HG03097 (cell line): ENCODE results near the gene RGS19.

ENCODE experiments used
- ATAC-seq: cut with Tn5 transposase; IDR thresholded peaks from one replicate; pipeline ENCODE4 v1.9.1; 2021; ENCODE audit not compliant: unreplicated experiment, low FRiP score

RGS19 gene

DNA sequence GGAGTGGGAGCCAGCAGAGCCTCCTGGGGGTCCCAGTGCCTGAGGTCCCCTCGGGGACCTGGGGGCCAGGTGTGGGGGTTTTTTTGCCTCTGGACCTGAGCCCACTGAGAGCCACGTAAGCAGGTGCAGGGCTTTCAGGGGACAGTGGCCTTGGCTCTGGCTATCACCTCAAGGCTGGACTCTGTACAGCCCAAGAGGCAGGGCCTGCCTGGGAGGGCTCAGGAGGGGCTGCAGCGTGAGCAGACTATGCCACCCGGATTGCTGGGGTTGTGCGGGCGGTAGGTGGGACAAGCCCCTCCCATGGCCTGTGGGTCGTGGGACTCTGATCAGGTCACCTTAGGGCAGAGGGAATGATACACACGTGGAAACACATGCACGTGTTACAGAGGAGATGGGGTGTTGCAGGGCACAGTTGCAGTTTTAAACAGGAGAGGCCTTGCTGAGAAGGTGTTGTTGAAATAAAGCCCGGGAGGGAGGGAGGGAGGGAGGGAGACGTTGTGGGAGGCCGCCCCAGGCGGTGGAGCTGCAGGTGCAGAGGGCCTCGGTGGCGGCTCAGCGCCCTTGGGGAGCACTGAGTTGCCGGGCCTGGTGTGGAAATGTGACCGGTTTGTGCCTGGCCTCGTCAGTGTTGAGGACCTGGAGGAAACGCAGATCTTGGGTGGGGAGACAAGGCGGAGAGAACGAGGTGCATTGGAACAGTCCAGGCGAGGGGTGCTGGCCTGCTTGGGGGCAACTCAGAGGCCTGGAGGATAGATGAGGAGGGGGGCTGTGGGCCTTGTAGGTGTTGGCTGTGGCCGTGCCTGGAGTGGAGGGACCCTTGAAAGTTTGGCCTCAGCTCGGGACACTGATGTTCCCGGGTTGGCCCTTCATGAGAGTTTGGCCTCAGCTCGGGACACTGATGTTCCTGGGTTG, 14.0 kb downstream of the RGS19 start:
- ATAC-seq: no peak

DNA sequence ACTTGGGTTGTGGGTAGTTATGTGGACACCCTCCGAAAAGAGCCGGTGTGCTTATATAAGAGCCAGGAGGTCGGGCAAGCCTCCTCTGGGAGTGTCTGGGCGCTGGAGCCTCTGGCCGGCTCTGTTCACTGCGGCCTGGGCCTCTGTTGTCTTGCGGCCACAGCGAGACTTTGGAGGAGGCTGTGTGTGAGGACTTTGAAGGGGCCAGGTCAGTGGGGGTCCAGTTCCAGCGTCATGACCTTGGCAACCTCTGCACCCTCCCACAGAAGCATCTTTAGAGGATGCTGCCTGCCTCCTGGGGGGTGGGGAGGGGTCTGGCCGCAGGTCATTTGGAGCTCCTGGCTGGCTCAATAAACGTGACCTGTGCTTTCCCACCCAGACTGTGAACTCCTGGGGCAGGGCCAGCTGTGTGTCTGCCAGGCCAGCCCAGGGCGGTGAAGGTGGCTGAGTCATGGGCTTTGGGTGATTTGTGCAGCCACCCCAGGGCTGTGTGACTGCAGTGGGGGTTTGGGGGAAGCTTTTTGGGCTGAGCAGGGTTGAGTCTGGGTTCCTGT, 15.1 kb downstream of the RGS19 start:
- no peak for ATAC-seq

DNA sequence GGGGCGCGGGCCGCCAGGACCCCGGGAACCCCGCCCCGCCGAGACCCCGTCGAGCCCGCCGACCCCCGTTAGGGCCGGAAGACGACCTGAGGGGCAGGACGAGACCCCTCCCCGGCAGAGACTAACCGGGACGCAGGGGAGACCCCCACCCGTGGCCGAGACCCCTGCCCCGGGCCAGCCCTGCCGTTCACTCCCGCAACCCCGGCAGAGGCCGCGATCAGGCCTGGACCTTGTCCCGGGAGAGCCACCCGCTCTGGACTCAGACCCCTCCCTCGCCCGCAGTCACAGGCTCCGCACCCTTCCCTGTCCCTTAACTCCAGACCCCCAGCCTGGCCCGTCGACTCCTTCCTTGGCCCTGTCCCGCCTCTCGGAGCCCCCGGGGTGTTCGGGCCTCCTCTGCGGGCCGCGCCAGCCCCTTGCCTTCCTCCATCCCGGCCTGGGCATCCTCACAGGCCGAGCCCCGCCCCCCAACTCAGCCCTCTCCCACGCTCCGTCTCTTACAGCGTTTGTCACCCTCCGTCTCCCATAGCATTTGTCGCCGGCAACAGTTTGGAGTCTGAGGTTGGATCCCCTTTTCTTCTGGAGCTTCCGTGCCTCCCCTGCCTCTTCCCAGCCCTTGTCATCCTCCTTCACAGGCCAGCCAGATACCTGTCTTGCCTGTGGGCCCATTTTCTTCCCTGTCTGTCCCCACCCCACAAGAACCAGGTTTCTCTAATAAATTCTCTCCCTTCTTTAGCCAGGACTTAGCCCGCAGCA, 15.8 kb downstream of the RGS19 start:
- ATAC-seq: no peak

DNA sequence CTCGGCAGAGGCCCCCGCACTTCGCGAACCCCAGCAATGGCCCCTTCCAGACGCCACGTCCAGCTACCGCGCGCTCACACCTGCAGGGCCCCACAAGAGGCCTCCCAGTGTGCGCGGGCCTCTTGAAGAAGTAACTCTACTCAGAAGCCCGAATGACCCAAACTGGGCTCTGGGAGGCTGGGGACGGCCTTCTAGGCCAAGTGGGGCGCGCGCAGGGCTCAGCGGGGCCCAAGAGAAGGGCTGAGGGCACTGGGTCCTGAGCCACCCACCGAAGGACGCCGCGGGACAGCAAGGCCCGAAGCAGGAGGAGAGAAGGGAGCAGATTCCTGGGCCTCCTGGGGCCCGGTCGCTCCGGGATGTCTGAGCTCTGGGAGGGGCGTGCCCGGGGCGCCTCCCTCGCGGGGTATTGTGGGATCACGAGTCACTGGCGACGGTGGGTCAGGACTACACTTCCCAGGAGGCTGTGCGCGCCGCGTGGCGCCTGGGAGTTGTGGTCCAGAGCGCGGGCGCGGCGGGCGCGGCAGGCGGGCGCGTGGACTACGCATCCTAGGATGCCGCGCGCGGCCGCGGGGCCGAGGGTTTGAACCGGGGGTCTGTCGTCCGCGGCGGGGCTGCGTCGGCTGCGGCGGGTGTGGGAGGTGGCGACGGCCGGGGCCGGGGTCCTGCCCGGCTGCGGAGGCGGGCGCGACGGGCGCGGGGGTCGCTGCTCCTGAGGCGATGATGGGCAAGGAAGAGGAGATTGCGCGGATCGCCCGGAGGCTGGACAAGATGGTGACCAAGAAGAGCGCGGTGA, 16.5 kb downstream of the RGS19 start, which contains the start of gene TCEA2:
Gene TCEA2, plus strand, starts transcription at position 603 of the 793 bp plus-strand sequence. Its CDS starts 115 bp downstream, at position 718.
- peak; percentile 58 for ATAC-seq

DNA sequence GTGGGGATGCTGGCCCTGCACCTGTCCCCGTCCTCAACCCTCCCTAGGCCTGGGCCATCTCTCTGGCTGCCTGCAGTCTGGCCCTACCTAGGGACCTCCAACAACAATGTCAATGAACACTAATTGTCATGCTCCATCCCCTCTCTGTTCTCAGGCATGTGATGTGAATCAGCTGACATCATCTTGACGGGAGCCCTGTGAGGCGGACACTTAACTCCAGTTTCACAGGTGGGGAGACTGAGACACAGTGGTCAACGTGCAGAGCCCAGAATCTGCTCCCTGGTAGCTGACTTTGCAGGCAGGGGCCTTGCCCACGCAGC, 17.1 kb downstream of the RGS19 start:
- no peak for ATAC-seq

DNA sequence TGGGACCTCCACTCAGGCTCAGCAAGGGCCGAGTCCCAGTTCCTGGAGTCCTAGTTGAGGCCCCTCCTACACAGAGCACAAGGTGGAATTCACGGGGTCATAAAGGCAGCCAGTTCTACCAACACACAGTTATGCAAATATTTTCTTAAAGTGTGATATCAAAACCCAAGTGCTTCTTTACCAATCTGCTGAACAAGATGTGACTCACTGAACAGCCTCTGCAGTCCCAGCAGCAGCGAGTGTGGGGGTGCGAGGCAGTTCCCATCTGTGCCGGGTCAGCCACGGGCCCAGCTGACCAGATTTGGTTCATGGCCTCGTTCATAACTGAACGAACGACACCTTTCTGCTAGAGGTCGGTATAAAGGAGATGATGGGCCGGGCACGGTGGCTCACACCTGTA, 20.8 kb downstream of the RGS19 start:
- ATAC-seq: no peak

DNA sequence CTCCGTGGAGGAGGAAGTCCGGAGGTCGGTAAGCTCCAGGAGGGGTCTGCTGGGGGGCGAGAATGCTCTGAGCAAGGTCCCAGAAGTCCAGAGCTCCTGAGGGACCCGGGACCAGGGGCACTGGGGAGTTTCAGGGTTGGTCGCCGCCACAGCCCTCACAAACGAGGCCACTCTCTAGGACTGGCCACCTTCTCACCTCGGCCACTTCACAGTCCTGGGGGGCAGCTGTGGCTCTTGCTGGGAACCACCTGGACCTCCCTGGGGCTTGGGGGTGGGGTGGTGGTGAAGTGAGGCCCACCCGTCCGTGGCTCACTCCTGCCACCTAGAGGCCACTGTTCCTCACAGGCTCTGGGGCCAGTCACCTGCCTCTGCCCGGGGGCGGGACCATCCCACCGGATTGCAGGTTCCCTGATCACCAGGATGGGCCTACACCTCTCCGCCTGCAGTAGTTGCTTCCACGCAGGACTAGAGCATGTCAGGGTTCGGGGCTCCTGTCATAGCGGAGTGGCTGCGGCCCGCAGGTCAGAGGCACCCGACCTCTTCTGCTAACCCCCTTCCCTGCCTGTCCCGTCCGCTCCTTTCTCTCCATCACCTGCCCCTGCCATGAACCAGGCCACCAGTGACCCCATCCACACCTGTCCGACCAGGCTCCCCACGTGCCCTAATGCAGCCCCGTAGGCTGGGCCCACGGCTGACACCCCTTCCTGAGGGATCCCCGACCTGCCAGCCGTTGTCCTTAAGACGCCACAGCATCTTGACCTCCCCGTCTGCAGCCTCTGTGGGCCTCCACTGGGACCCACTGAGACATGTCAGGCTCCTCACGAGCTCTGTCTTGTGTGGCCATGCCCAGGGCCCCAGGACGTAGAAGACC, 21.5 kb downstream of the RGS19 start:
- no peak for ATAC-seq

DNA sequence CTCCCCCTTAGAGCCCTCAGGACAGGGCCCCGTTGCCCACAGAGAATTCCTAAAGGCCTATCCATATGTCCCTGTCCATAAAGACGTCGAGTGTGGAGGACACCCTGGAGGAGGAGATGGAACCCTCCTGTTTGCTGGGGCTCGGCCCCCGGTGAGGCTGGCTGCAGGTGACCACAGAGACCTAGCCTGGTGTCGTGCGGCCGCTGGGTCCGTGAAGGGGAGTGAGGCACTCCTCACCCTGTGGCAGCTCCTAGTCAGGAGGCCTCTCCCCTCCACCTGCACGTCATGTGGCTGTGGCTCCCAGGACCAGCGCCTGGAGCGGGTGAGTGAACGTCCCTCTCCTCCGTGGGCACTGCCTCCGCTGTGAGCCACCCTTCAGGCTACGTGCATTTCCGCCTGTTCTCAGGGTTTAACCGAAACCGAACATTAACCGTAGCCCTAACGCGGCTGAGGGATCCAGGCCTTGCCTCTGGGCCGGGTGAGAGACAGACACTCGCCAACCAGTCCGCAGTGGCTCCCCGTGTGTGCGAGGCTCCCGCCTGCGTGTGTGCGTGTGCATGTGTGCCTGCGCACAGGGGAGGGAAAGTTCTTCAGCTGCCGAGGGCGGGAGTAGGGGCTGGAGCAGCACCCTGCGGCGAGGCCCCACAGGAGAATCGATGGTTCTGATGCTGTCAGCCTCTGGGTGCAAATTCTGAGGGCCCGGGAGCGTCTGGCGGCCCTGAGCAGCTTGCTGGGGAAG, 22.3 kb downstream of the RGS19 start:
- no peak for ATAC-seq

DNA sequence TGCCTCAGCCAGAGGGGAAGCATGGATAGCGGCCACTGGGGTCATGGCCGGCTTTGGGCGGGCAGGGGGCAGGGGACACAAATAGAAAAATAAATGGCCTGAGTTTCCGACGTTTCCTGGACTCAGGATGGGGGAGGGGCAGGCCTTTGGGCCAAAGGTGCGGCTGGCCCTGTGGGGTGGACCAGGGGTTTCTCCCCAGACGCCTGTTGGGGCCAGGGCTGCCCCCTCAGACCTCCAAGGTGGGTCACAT, 22.8 kb downstream of the RGS19 start:
- ATAC-seq: no peak

DNA sequence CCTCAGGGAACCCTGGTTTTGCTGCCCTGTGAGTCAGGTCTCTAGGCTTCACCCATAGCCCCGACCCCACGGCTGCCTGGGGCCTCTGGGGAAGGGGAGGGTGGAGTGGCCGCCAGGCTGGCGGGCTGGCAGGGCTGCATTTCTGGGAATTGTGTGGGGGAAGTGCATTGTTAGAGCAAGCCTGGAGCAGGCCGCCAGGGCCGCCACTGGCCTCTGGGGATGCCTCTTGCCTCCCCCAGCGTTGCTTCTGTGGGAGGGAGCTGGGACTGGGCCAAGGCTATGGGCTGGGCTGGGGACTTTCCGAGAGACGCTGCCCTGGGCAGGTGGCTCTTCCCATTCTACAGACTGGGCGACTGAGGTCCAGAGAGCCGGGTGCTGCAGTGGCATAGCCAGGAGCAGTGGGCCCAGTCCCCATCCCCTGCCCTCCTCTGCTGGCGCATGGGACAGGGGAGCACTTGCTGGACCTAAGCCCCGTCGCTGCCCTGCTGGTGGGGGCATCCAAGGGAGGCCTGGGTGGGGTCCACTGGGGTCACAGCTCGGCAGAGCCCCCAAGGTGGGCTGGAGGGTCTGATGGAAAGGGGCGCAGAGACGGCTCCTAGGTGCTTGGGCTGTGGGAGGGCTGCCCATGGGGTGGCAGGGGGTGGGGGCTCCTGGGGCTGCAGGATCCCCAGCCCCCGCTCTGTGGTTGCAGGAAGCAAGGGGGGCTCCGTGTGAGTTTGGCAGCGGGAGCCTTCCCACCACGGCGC, 23.3 kb downstream of the RGS19 start:
- ATAC-seq: no peak

DNA sequence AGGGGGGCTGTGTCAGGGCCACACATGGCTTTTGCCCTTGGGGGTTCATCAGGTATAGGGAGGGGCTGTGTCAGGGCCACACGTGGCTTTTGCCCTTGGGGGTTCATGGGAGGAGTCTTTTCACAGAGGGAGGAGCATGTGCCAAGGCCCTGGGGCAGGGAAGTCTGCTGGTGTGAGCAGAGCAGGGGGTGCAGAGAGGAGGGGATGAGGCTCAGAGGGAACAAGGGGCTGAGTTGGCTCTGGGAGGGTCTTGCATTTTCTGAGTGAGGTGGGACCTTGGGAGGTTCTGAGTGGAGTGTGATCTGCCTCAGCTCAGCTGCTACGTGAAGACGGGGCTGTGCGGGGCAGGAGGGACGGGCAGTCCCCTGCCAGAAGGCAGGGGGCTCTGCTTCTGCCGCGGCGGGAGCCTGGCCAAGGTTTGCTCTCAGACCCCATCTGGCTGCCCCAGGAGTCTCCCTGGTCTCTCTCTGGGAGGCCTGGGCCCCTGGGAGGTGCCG, 23.9 kb downstream of the RGS19 start:
- ATAC-seq: no peak

DNA sequence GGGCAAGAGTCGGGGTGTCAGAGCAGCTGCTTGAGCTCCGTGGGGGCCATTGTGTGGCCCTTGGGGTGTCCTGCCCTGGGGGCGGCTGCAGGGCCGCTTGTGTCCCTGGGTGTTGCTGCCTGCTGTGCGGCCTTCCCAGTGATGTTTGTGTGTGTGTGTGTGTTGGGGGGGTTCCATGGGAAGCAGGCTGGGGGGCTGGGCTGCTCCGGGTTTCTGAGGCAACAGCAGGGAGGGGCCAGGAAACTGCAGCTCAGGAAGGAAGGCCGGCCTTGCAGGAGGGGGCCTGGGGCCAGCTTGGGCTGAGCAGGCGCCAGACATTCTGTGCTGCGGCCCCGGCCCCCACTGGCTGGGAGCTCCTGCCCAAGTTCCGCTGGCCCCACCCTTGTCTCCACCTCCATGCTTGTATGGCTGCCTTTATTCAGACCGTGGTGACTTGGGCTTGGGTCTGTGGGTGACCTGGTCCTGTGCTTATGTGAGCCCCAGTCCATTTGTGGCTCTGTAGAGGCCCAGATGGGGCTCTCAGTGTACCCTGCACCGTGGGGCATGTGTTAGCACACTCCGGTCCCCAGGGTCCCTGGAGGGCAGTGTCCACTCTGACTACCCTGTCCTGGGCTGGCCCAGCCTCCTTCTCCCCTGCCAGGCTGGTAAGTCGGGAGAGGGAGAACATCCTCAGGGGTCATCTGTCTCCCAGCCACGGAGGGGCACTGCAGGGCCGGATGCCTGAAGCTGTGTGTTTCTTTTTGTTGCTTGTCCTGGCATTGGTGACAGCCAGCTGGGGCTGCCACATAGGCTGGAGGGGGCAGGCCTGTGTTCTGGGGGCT, 25.3 kb downstream of the RGS19 start:
- ATAC-seq: no peak

DNA sequence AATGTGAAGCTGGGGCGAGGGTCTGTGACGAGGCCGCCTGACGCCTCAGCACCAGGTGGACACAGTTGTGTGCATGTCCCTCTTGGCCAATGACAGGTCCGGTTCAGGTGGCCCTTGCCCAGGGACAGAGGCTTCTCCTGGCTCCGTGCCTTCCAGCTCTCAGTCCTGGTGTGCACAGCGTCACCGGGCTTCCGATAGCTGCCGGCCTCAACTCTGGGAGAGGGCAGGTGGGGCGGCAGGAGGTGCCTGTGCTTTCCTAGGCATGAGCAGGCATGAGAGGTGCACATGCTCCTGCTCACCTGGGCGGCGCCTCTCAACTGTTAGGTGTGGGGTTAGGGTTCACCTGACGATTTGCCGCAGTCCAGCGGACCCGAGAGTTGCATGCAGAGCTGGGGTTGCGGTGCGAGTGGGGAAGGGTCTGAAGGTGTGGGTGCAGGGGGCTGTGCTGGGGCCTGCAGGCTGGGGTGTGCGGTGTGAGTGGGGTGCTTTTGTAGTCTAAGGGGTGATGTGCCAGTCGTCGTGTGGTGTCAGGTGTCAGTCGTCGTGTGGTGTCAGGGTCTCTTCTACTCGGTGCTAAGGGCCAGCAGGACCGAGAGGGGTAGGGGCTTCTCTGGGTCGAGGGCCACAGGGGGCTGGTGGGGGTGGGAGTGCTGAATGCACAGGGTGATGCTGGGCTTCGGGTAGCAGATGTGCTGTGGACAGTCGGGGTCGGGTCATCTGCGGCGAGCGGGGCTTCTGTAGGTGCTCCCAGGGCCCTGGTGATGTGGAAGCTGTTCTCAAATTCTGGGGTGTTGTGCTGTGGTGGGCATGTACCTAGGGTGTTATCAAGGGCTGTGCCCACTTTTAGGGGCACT, 26.1 kb downstream of the RGS19 start:
- ATAC-seq: no peak

DNA sequence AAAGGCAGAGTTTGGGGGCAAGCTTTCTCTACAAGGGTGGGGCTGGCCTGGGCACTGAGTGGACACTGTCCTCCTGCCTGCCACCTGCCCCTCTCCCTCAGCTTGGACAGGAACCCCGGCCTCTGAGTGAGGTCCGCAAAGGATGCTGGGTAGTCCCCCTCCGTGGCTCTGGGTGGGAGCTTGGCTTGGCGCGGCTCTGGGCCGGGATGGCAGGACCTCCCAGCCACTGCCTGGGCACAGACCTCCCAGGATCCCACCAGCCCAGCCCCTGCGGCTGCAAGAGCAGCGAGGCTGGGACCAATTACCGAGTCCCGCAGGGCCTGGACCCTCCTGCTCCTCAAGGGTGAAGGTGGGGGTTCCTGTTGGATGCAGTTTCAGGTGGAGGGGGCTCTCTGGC, 27.0 kb downstream of the RGS19 start:
- no peak for ATAC-seq

DNA sequence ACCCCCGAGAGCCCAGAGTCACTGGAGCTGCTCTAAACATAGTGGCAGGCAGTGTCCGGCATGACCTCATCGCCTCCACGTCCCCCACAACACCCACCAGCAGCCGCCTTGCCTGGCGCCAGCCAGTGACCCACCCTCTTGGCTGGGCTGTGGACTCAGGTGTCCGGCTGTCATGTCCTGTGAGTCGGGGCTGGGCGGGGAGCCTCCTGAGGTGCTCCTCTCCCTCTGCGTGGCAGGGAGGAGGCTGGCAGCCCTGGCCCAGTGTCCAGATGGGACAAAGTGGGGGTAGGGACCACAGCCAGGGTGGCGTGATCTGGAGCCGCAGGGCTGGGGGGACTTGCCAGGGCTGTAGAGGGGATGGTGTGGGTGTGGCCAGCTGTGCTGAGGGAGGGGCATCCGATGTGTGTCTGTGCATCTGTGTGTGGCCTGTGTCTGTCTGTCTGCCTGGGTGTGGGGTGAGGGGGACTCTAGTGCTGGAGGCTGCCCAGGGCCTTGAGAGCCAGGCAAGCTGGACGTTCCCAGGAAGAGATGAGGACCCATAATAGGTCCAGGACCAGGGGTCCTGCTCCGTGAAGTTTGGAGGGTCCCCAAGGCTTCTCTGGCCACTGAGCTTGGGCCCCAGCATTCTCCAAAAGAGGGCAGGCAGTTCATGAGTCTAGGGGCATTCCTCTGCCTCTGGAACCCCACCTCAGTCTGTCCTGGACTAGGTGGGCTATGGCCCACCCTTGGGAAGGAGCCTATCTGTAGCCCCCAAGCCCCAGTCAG, 27.6 kb downstream of the RGS19 start:
- ATAC-seq: no peak

DNA sequence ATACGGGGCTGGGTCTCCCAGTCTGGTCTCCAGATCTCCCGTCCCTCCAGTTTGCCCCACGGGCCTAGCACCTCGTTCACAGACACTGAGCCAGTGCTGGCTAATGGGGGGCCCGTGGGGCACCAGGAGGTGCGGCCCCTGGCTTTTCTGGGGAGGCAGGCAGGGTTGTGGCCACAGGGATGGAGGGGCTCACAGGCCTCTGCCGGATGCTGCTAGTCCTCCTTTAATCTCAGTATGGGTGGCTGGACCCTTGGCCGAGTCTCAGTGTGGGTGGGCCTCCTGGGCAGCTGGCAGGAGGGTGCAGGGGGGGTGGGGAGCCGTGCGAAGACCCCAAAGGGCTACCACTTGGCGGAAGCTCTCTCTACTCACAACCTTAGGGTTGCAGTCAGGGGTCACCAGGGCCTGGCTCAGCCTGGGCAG, 28.3 kb downstream of the RGS19 start:
- ATAC-seq: no peak
